HEK293 (cell line): ENCODE measurements around the gene NUCB2.
"Not testable (repeated sequence)": the region's sequence is repeated elsewhere in the genome, so short reads cannot be mapped to it uniquely, and the experiment has no call there.

Source experiments
- CTCF ChIP-seq: fragments of 450-650 bp; formaldehyde crosslinking; IDR thresholded peaks from 2 replicates; pipeline ENCODE4 v1.5.1; 2016; ENCODE audit warnings: missing biosample characterization, missing genetic modification characterization
- PRDM1 ChIP-seq: fragments of 450-650 bp; formaldehyde crosslinking; IDR thresholded peaks from 2 replicates; pipeline ENCODE4; 2016; ENCODE audit warnings: missing biosample characterization, missing genetic modification characterization
- REST ChIP-seq: fragments of 450-650 bp; formaldehyde crosslinking; IDR thresholded peaks from 2 replicates; pipeline ENCODE4 v1.5.1; 2016; ENCODE audit warnings: missing biosample characterization, missing genetic modification characterization
- ZBTB1 ChIP-seq: fragments of 450-650 bp; formaldehyde crosslinking; IDR thresholded peaks from 2 replicates; pipeline ENCODE4 v1.5.1; 2016; ENCODE audit warnings: missing biosample characterization, missing genetic modification characterization
- ZBTB10 ChIP-seq: fragments of 450-650 bp; formaldehyde crosslinking; IDR thresholded peaks from 2 replicates; pipeline ENCODE4 v1.5.1; 2016; ENCODE audit warnings: missing biosample characterization, missing genetic modification characterization
- ZBTB11 ChIP-seq: fragments of 450-650 bp; formaldehyde crosslinking; conservative IDR thresholded peaks from 2 replicates; pipeline ENCODE4 v1.5.1; 2016; ENCODE audit warnings: low read depth, missing biosample characterization, missing genetic modification characterization
- ZFP69B ChIP-seq: fragments of 450-650 bp; formaldehyde crosslinking; IDR thresholded peaks from 2 replicates; pipeline ENCODE4 v1.5.1; 2016; ENCODE audit warnings: missing biosample characterization, missing genetic modification characterization
- ZNF18 ChIP-seq: fragments of 450-650 bp; formaldehyde crosslinking; IDR thresholded peaks from 2 replicates; pipeline ENCODE4 v1.5.1; 2016; ENCODE audit warnings: missing biosample characterization, missing genetic modification characterization
- ZNF184 ChIP-seq: fragments of 450-650 bp; IDR thresholded peaks from 2 replicates; pipeline ENCODE4 v1.5.1; 2018; ENCODE audit warnings: missing biosample characterization, mild to moderate bottlenecking, missing genetic modification characterization
- ZNF311 ChIP-seq: fragments of 450-650 bp; formaldehyde crosslinking; IDR thresholded peaks from 2 replicates; pipeline ENCODE4 v1.5.1; 2017; ENCODE audit warnings: missing biosample characterization, missing genetic modification characterization, borderline replicate concordance
- ZNF335 ChIP-seq: fragments of 450-650 bp; formaldehyde crosslinking; conservative IDR thresholded peaks from 2 replicates; pipeline ENCODE4 v1.5.1; 2016; ENCODE audit warnings: missing biosample characterization, missing genetic modification characterization
- ZNF501 ChIP-seq: fragments of 450-650 bp; formaldehyde crosslinking; IDR thresholded peaks from 2 replicates; pipeline ENCODE4 v1.5.1; 2016; ENCODE audit warnings: missing biosample characterization, missing genetic modification characterization
- ZSCAN18 ChIP-seq: fragments of 450-650 bp; formaldehyde crosslinking; IDR thresholded peaks from 2 replicates; pipeline ENCODE4 v1.5.1; 2016; ENCODE audit warnings: missing biosample characterization, missing genetic modification characterization

- not testable (repeated sequence) for TF ChIP-seq ZFP69B (tag by site-specific recombination); REST (tag by site-specific recombination); ZNF184 (tag by site-specific recombination); ZNF311 (tag by site-specific recombination); ZSCAN18 (tag by site-specific recombination); ZNF335; CTCF (tag by site-specific recombination); ZBTB10 (tag by site-specific recombination); PRDM1 (tag by site-specific recombination); ZNF501; ZBTB11; ZBTB1 (tag by site-specific recombination); ZNF18 (tag by site-specific recombination)
Observed at GRCh38 chr11:17239927-17240326, 36.6 kb upstream of the NUCB2 start.
